Measurements from ENCODE around the gene SPTLC2.

The SPTLC2 gene

GRCh38 chr14:77458249-77458950 is 158.0 kb downstream of the SPTLC2 start:
- DNase-seq: no peak

DNA sequence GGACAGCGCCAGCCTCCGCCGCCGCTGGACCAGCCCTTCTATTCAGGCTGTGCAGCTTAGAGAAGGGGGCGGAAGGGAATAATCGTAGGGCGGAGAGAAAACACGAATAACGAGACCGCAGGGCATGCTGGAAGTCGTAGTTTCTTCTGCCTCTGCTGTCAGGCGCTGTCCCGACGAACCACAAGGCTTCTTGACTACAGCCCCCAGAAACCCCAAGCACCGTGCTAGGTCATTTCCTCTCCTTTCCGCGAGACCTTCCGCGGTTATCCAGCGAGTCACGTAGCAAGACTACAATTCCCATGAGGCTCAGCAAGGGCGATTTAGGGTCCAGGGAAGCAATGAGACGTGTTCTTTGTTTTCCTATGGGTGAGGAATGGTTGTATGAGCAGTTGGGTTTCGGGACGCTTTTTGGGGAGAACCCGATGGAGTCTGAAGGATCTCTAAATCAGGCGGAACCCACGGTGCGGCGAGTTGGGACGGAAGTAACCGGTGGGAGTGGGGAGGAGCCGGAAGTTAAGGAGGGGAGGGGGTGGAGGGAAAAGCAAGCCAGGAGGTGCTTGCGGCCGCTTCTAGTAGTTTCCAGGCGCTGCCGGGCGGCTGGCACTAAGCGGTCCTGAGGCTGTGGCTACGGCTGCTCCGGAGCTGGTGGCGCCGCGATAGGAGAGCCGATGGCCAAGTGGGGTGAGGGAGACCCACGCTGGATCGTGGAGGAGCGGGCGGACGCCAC is 158.8 kb downstream of the SPTLC2 start, which contains the start of the genes AHSA1 and VIPAS39:
AHSA1 (plus strand) TSS at position 572 of the 727 bp plus-strand sequence; CDS start at position 669, 97 bp downstream.
VIPAS39 (minus strand) TSS at position 80 of the 727 bp plus-strand sequence. CDS start 3,499 bp downstream, outside the sequence.
- peak within 1 kb of the TSS; percentile 89 for H3K4me3 ChIP-seq
- DNase-seq: peak; percentile 97 to 98
- H3K36me3 ChIP-seq: peaks cover 27 to 38% (median 37%) of the 10 kb centered on the region in 3 donors
- H3K4me1 ChIP-seq: peaks cover 0 to 31% (median 21%) of the 10 kb centered on the region in 4 donors
- TF ChIP-seq CTCF (IDR thresholded peaks at IDR 0.05): no peak
- H3K27ac ChIP-seq: peak within 1 kb of the TSS; percentile 92 to 94
- no peaks in the 10 kb centered on the region for H3K9me3 ChIP-seq
- no peaks in the 10 kb centered on the region for H3K27me3 ChIP-seq
- intact Hi-C loops (cut with DNase I; ENCODE audit: low total_unique reads): loop anchor here (5.0 kb wide), 2 partner anchors 100 to 250 kb away; partner anchors contain the start of genes ALKBH1 and SLIRP

More at GRCh38 chr14:77458249-77458950, 158.0 kb downstream of the SPTLC2 start:
- Histone ChIP-seq H3K36me3 (peaks cover 34 to 38% (median 38%) of the 10 kb centered on the region in 3 donors), H3K4me1 (peaks cover 0 to 31% (median 21%) of the 10 kb centered on the region in 4 donors), H3K4me3 (peak overlapping the region; percentile 89), H3K27me3 (no peaks in the 10 kb centered on the region), H3K9me3 (no peaks in the 10 kb centered on the region), H3K27ac (peak overlapping the region; percentile 92 to 94)
- TF ChIP-seq CTCF (IDR thresholded peaks at IDR 0.05): no peak
- intact Hi-C loops (cut with DNase I; ENCODE audit: low total_unique reads): loop anchor here (5.0 kb wide), 2 partner anchors 99 to 249 kb away; partner anchors contain the start of genes ALKBH1 and SLIRP

GRCh38 chr14:77457115-77457521 is 159.3 kb downstream of the SPTLC2 start:
- H3K36me3 ChIP-seq: peaks cover 22 to 35% (median 35%) of the 10 kb centered on the region in 3 donors
- H3K4me1 ChIP-seq: peaks cover 0 to 31% (median 21%) of the 10 kb centered on the region in 4 donors
- no peaks in the 10 kb centered on the region for H3K9me3 ChIP-seq
- no peaks in the 10 kb centered on the region for H3K27me3 ChIP-seq
- DNase-seq: no peak
- intact Hi-C loops (cut with DNase I; ENCODE audit: low total_unique reads): loop anchor here (5.0 kb wide), 2 partner anchors 100 to 250 kb away; partner anchors contain the start of genes ALKBH1 and SLIRP
- peak overlapping the region; percentile 92 to 94 for H3K27ac ChIP-seq
- peak overlapping the region; percentile 89 for H3K4me3 ChIP-seq
- no peak for TF ChIP-seq CTCF (IDR thresholded peaks at IDR 0.05)
